CD4-positive, alpha-beta T cell (primary cell): ENCODE data around the gene GRID1. TPM values are rescaled to one million over a fixed set of nuclear protein-coding genes. Genes with fewer than 3 reads are reported as not detected.

Experiments used
- ATAC-seq: fragments of 200-7000 bp; cut with Tn5 transposase; one replicate; pipeline ENCODE4 v1.10.0; 2022; ENCODE audit warnings: mild to moderate bottlenecking; ENCODE audit not compliant: poor library complexity
- CTCF ChIA-PET: fragments of 350-600 bp; sonication (Branson Sonifier 250); formaldehyde crosslinking; loops from one replicate; lab custom pipeline; 2021; ENCODE audit warnings: antibody characterized with exemption, inconsistent platforms; lab: Charles Lee
- POLR2A ChIA-PET: fragments of 350-600 bp; sonication (Branson Sonifier 250); formaldehyde crosslinking; loops from one replicate; lab custom pipeline; 2021; ENCODE audit warnings: antibody characterized with exemption, inconsistent platforms; lab: Charles Lee
- DNase-seq, 14 experiments: peaks; one replicate each; pipeline ENCODE4 v3.0.0-alpha.2; 2013 to 2020; ENCODE audit warnings: mixed read lengths in 2 of 14
- H3K27ac ChIP-seq, 2 donors: one replicate each; pipeline versions ENCODE4 v1.5.1 to v1.7.0; 2013; ENCODE audit warnings: low read length in 2 of 2, low read depth in 1 of 2, mild to moderate bottlenecking in 1 of 2
- H3K27me3 ChIP-seq, 2 experiments: 1 replicate in 1 of 2; 2 replicates in 1 of 2; pipeline versions ENCODE4 v1.6.1 to v1.7.0; 2013; ENCODE audit warnings: low read length in 2 of 2, control low read depth in 1 of 2, mild to moderate bottlenecking in 1 of 2, moderate library complexity in 1 of 2; ENCODE audit not compliant: insufficient read depth in 2 of 2, control insufficient read depth in 1 of 2
- H3K36me3 ChIP-seq: one replicate; pipeline ENCODE4 v1.6.1; 2013; ENCODE audit warnings: low read length, control low read depth; ENCODE audit not compliant: insufficient read depth
- H3K4me1 ChIP-seq: one replicate; pipeline ENCODE4 v1.6.1; 2013; ENCODE audit warnings: low read length, control low read depth; ENCODE audit not compliant: insufficient read depth
- H3K4me3 ChIP-seq: one replicate; pipeline ENCODE4 v1.5.1; 2013; ENCODE audit warnings: mild to moderate bottlenecking, low read length, moderate library complexity
- H3K9me3 ChIP-seq, 2 experiments: 1 replicate in 1 of 2; 2 replicates in 1 of 2; pipeline versions ENCODE4 v1.6.1 to v1.7.0; 2013; ENCODE audit warnings: low read length in 2 of 2, mild to moderate bottlenecking in 2 of 2, control low read depth in 1 of 2, moderate library complexity in 1 of 2; ENCODE audit not compliant: control insufficient read depth in 1 of 2, insufficient read depth in 1 of 2
- H3K27ac Mint-ChIP-seq: one replicate; pipeline ENCODE4 v1.8.0; 2020; ENCODE audit warnings: mixed read lengths
- H3K27me3 Mint-ChIP-seq: one replicate; pipeline ENCODE4 v1.8.0; 2021; ENCODE audit warnings: mixed read lengths
- H3K36me3 Mint-ChIP-seq: one replicate; pipeline ENCODE4 v1.8.0; 2021; ENCODE audit warnings: low read depth, mixed read lengths
- H3K4me1 Mint-ChIP-seq: one replicate; pipeline ENCODE4 v1.8.0; 2021; ENCODE audit warnings: low read depth, mixed read lengths
- H3K4me3 Mint-ChIP-seq: one replicate; pipeline ENCODE4 v1.8.0; 2020; ENCODE audit warnings: mild to moderate bottlenecking, mixed read lengths
- H3K9me3 Mint-ChIP-seq: one replicate; pipeline ENCODE4 v1.8.0; 2020; ENCODE audit warnings: mixed read lengths
- intact Hi-C, 2 experiments: fragments of 100-400 bp; cut with DNase I in 1 of 2; cut with micrococcal nuclease in 1 of 2; formaldehyde crosslinking; loops; one replicate each; pipeline versions ENCODE4 v1.15.1 to v1.9.0; 2023 to 2025; cut with DNase I, micrococcal nuclease
- total RNA-seq, 174 experiments: library from RNA in 2 of 174; stranded (reverse) in 2 of 174; gene quantifications; one replicate each; pipeline ENCODE4 v1.2.3 and lab custom pipeline; 2021 to 2026
- TF ChIP-seq, protein P1 (sequence below): fragments of 200-600 bp; IDR thresholded peaks from one replicate; pipeline ENCODE4 v1.8.0; 2022; ENCODE audit warnings: antibody characterized with exemption, mild to moderate bottlenecking

The GRID1 gene
- total RNA-seq, 2 experiments from 2014 or later = not detected

- no peaks in the 10 kb centered on the region for H3K9me3 Mint-ChIP-seq
- H3K27me3 ChIP-seq = peaks cover 0 to 5% of the 10 kb centered on the region in 2 experiments
- no peaks in the 10 kb centered on the region for H3K9me3 ChIP-seq
- no peak for DNase-seq
- ATAC-seq = no peak
- H3K4me3 Mint-ChIP-seq = no peak overlapping the region
- H3K4me1 ChIP-seq = no peaks in the 10 kb centered on the region
- ChIA-PET POLR2A (no interaction called here), CTCF (interaction anchor here (0.9 kb wide), 1 partner anchor 77 kb away, joined by 4 read pairs; no protein-coding TSS in a partner anchor)
- TF ChIP-seq, protein P1, sequence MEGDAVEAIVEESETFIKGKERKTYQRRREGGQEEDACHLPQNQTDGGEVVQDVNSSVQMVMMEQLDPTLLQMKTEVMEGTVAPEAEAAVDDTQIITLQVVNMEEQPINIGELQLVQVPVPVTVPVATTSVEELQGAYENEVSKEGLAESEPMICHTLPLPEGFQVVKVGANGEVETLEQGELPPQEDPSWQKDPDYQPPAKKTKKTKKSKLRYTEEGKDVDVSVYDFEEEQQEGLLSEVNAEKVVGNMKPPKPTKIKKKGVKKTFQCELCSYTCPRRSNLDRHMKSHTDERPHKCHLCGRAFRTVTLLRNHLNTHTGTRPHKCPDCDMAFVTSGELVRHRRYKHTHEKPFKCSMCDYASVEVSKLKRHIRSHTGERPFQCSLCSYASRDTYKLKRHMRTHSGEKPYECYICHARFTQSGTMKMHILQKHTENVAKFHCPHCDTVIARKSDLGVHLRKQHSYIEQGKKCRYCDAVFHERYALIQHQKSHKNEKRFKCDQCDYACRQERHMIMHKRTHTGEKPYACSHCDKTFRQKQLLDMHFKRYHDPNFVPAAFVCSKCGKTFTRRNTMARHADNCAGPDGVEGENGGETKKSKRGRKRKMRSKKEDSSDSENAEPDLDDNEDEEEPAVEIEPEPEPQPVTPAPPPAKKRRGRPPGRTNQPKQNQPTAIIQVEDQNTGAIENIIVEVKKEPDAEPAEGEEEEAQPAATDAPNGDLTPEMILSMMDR = no peak
- no peaks in the 10 kb centered on the region for H3K36me3 Mint-ChIP-seq
- no peaks in the 10 kb centered on the region for H3K36me3 ChIP-seq
- H3K4me3 ChIP-seq = no peak overlapping the region
- no peaks in the 10 kb centered on the region for H3K4me1 Mint-ChIP-seq
- peaks cover 31% of the 10 kb centered on the region for H3K27me3 Mint-ChIP-seq
- H3K27ac ChIP-seq = no peak overlapping the region
- no peak overlapping the region for H3K27ac Mint-ChIP-seq
- intact Hi-C loops = no loop called here
Observed at GRCh38 chr10:86007171-86007570, 359.4 kb downstream of the GRID1 start.

GRCh38 chr10:86004337-86004736 lies 362.3 kb downstream of the GRID1 start:
- H3K27ac Mint-ChIP-seq = no peak overlapping the region
- intact Hi-C loops = no loop called here
- ATAC-seq (no peak), DNase-seq (no peak)
- H3K27ac ChIP-seq = no peak overlapping the region
- POLR2A ChIA-PET = no interaction called here
- no peak overlapping the region for H3K4me3 Mint-ChIP-seq
- H3K4me3 ChIP-seq = no peak overlapping the region
- no peaks in the 10 kb centered on the region for H3K9me3 Mint-ChIP-seq
- H3K27me3 ChIP-seq = peaks cover 0 to 9% of the 10 kb centered on the region in 2 experiments
- H3K27me3 Mint-ChIP-seq = peaks cover 26% of the 10 kb centered on the region
- TF ChIP-seq, protein P1 = no peak
- no peaks in the 10 kb centered on the region for H3K4me1 Mint-ChIP-seq
- no peaks in the 10 kb centered on the region for H3K4me1 ChIP-seq
- no peaks in the 10 kb centered on the region for H3K9me3 ChIP-seq
- H3K36me3 ChIP-seq = no peaks in the 10 kb centered on the region
- CTCF ChIA-PET = no interaction called here
- H3K36me3 Mint-ChIP-seq = no peaks in the 10 kb centered on the region

GRCh38 chr10:86003201-86003621 lies 363.4 kb downstream of the GRID1 start:
- intact Hi-C loops = no loop called here
- DNase-seq = no peak
- H3K27ac Mint-ChIP-seq = no peak overlapping the region
- no peaks in the 10 kb centered on the region for H3K4me1 Mint-ChIP-seq
- Histone ChIP-seq H3K4me1 (no peaks in the 10 kb centered on the region), H3K36me3 (no peaks in the 10 kb centered on the region), H3K9me3 (no peaks in the 10 kb centered on the region), H3K27ac (no peak overlapping the region), H3K4me3 (no peak overlapping the region), H3K27me3 (peaks cover 0 to 9% of the 10 kb centered on the region in 2 experiments)
- no peaks in the 10 kb centered on the region for H3K36me3 Mint-ChIP-seq
- TF ChIP-seq, protein P1 = no peak
- no peak for ATAC-seq
- H3K4me3 Mint-ChIP-seq = no peak overlapping the region
- H3K27me3 Mint-ChIP-seq = peaks cover 22% of the 10 kb centered on the region
- ChIA-PET POLR2A (no interaction called here), CTCF (no interaction called here)
- H3K9me3 Mint-ChIP-seq = no peaks in the 10 kb centered on the region
